HepG2 (cell line): ENCODE measurements around the gene C1orf116. TPM values are rescaled to one million over a fixed set of nuclear protein-coding genes. Genes with fewer than 3 reads are reported as not detected.

Experiments
- ATAC-seq: fragments of 200-7000 bp; cut with Tn5 transposase; 3 replicates; pipeline ENCODE4 v1.9.1; 2020; ENCODE audit warnings: mild to moderate bottlenecking, moderate library complexity
- BruUV-seq: library from RNA; stranded (reverse); fragments of 400-500 nt; replicated peaks from 2 replicates; lab custom pipeline; 2021; lab: Mats Ljungman, UMichigan
- CTCF ChIA-PET: fragments of 300-600 bp; formaldehyde crosslinking; extraction: SDS; loops from one replicate; lab custom pipeline; 2021; ENCODE audit warnings: low total read pairs, inconsistent platforms, low intra/inter-chr PET ratio; lab: Yijun Ruan, JAX
- POLR2A ChIA-PET: fragments of 350-600 bp; sonication (Branson Sonifier 250); formaldehyde crosslinking; loops from one replicate; lab custom pipeline; 2020; ENCODE audit warnings: antibody characterized with exemption, inconsistent platforms; lab: Yijun Ruan, JAX
- DNase-seq: peaks from one replicate; pipeline ENCODE4 v3.0.0-alpha.2; 2015; ENCODE audit warnings: low spot score
- FAIRE-seq: peaks from 3 replicates; lab custom pipeline; 2011; peaks lifted over from hg19 to GRCh38; lab: Jason Lieb, UNC
- H2AFZ ChIP-seq: one replicate; pipeline ENCODE4 v1.6.1; 2011; ENCODE audit warnings: low read length, inconsistent platforms
- H3K27ac ChIP-seq: fragments of 300-600 bp; 3 replicates; pipeline ENCODE4 v1.8.0; 2011; ENCODE audit warnings: mixed run types, mild to moderate bottlenecking, mixed read lengths, low read length, inconsistent platforms; ENCODE audit not compliant: insufficient read depth; ENCODE audit errors: extremely low read length
- H3K27me3 ChIP-seq, 2 experiments: fragments of 200-600 bp in 1 of 2; 2 replicates in 1 of 2; 3 replicates in 1 of 2; pipeline versions ENCODE4 v1.6.0 to v1.8.0; 2011; ENCODE audit warnings: low read length in 2 of 2, mild to moderate bottlenecking in 2 of 2, moderate library complexity in 2 of 2, inconsistent platforms in 1 of 2; ENCODE audit not compliant: insufficient read depth in 2 of 2, control insufficient read depth in 1 of 2
- H3K36me3 ChIP-seq, 2 experiments: fragments of 200-600 bp in 1 of 2; replicated peaks in 1 of 2; 2 replicates in 1 of 2; 3 replicates in 1 of 2; pipeline versions ENCODE4 v1.5.1 to v1.8.0; 2011; ENCODE audit warnings: low read length in 2 of 2, inconsistent platforms in 1 of 2; ENCODE audit not compliant: insufficient read depth in 2 of 2, control insufficient read depth in 1 of 2
- H3K4me1 ChIP-seq: 2 replicates; pipeline ENCODE4 v1.5.1; 2012; ENCODE audit warnings: low read length, inconsistent platforms; ENCODE audit not compliant: insufficient read depth
- H3K4me2 ChIP-seq: 2 replicates; pipeline ENCODE4 v1.6.0; 2011; ENCODE audit warnings: low read depth, low read length, inconsistent platforms
- H3K4me3 ChIP-seq, 3 experiments: fragments of 200-600 bp in 1 of 3; sonication (generic), shearing (Covaris generic) in 1 of 3; replicated peaks in 1 of 3; 2 replicates each; pipeline ENCODE4 v1.5.1; 2011 to 2016; ENCODE audit warnings: low read length in 3 of 3, inconsistent platforms in 2 of 3, low read depth in 2 of 3, mild to moderate bottlenecking in 2 of 3, control low read depth in 1 of 3, mixed read lengths in 1 of 3; ENCODE audit not compliant: insufficient read depth in 1 of 3
- H3K79me2 ChIP-seq: one replicate; pipeline ENCODE4 v1.6.1; 2011; ENCODE audit warnings: low read length, inconsistent platforms; ENCODE audit not compliant: insufficient read depth
- H3K9ac ChIP-seq: 2 replicates; pipeline ENCODE4 v1.6.0; 2011; ENCODE audit warnings: mild to moderate bottlenecking, low read depth, low read length, inconsistent platforms; ENCODE audit not compliant: insufficient read depth
- H3K9me3 ChIP-seq: 2 replicates; pipeline ENCODE4 v1.5.1; 2012; ENCODE audit warnings: mild to moderate bottlenecking, low read length
- H4K20me1 ChIP-seq: 2 replicates; pipeline ENCODE4 v1.6.0; 2011; ENCODE audit warnings: inconsistent platforms, mild to moderate bottlenecking, low read length, moderate library complexity; ENCODE audit not compliant: insufficient read depth
- GZF1 ChIP-seq: sonication (generic); formaldehyde crosslinking; IDR thresholded peaks from 2 replicates; pipeline ENCODE4 v1.5.1; 2020; ENCODE audit warnings: mild to moderate bottlenecking, missing genetic modification reagents
- HIVEP1 ChIP-seq: sonication (generic); formaldehyde crosslinking; IDR thresholded peaks from 2 replicates; pipeline ENCODE4 v1.4.0; 2020; ENCODE audit warnings: mild to moderate bottlenecking, missing genetic modification reagents
- NR2C2 ChIP-seq: sonication (generic); formaldehyde crosslinking; IDR thresholded peaks from 2 replicates; pipeline ENCODE4 v1.4.0; 2020; ENCODE audit warnings: missing genetic modification reagents, mild to moderate bottlenecking, moderate library complexity, borderline replicate concordance
- PPARG ChIP-seq: conservative IDR thresholded peaks from 2 replicates; pipeline ENCODE4 v1.6.1; 2016; ENCODE audit warnings: missing biosample characterization, missing genetic modification reagents
- RXRB ChIP-seq: IDR thresholded peaks from 2 replicates; pipeline ENCODE4 v1.6.1; 2016; ENCODE audit warnings: borderline replicate concordance, missing genetic modification reagents, missing compliant biosample characterization
- TSC22D2 ChIP-seq: sonication (generic); formaldehyde crosslinking; IDR thresholded peaks from 2 replicates; pipeline ENCODE4 v1.5.1; 2020; ENCODE audit warnings: missing genetic modification reagents, mild to moderate bottlenecking, borderline replicate concordance
- ZNF276 ChIP-seq: sonication (generic); formaldehyde crosslinking; IDR thresholded peaks from 2 replicates; pipeline ENCODE4 v1.4.0; 2020; ENCODE audit warnings: mild to moderate bottlenecking, low read depth, missing genetic modification reagents
- ZNF567 ChIP-seq: sonication (generic); formaldehyde crosslinking; IDR thresholded peaks from 2 replicates; pipeline ENCODE4 v1.8.1; 2023; ENCODE audit warnings: mild to moderate bottlenecking, missing genetic modification reagents, borderline replicate concordance
- ZNF761 ChIP-seq: sonication (generic); formaldehyde crosslinking; conservative IDR thresholded peaks from 2 replicates; pipeline ENCODE4 v1.4.0; 2020; ENCODE audit warnings: mild to moderate bottlenecking, missing genetic modification reagents
- ZNF780A ChIP-seq: sonication (generic); formaldehyde crosslinking; IDR thresholded peaks from 2 replicates; pipeline ENCODE4 v1.8.0; 2022; ENCODE audit warnings: mild to moderate bottlenecking, missing genetic modification reagents, moderate library complexity
- WGBS: methylation state at CpG from one replicate; pipeline ENCODE4 v1.1.6; 2017; ENCODE audit warnings: low lambda C conversion rate; 5-methylcytosine and 5-hydroxymethylcytosine counted together
- in situ Hi-C: cut with HindIII; loops from 2 replicates; pipeline ENCODE4 v1.10.0; 2017; ENCODE audit warnings: low pct_unique_long_range_greater_than_20kb; ENCODE audit not compliant: extremely low pct_ligation_motif_present
- intact Hi-C: fragments of 100-400 bp; cut with micrococcal nuclease; formaldehyde crosslinking; loops from one replicate; pipeline ENCODE4 v1.10.0; 2022; ENCODE audit not compliant: unreplicated experiment
- polyA plus RNA-seq, 8 experiments: library from polyadenylated mRNA; depleted of rRNA in 3 of 8; stranded (reverse) in 7 of 8; unstranded in 1 of 8; fragments of >200 nt; fragmentation: Illumina TruSeq in 4 of 8; extraction: Trizol in 4 of 8; gene quantifications; 2 replicates each; pipeline versions ENCODE4 v1.2.1 to v1.2.3, GENCODE V29; 2011 to 2016; ENCODE audit warnings: low read depth in 4 of 8, missing spikeins in 1 of 8, mixed read lengths in 1 of 8; ENCODE audit not compliant: insufficient read depth in 1 of 8
- total RNA-seq, 5 experiments: library from RNA; depleted of rRNA; stranded (reverse); fragments of >200 nt; fragmentation: Illumina TruSeq; extraction: Trizol; gene quantifications; 2 replicates each; pipeline ENCODE4 v1.2.3, GENCODE V29; 2016; ENCODE audit warnings: low read depth in 1 of 5

C1orf116 gene
- total and polyA plus RNA-seq, 2 of the 13 experiments (the other 11 are each of a cell fraction or from before 2014, with no cell fraction given): 0.51 to 0.95 TPM

DNA sequence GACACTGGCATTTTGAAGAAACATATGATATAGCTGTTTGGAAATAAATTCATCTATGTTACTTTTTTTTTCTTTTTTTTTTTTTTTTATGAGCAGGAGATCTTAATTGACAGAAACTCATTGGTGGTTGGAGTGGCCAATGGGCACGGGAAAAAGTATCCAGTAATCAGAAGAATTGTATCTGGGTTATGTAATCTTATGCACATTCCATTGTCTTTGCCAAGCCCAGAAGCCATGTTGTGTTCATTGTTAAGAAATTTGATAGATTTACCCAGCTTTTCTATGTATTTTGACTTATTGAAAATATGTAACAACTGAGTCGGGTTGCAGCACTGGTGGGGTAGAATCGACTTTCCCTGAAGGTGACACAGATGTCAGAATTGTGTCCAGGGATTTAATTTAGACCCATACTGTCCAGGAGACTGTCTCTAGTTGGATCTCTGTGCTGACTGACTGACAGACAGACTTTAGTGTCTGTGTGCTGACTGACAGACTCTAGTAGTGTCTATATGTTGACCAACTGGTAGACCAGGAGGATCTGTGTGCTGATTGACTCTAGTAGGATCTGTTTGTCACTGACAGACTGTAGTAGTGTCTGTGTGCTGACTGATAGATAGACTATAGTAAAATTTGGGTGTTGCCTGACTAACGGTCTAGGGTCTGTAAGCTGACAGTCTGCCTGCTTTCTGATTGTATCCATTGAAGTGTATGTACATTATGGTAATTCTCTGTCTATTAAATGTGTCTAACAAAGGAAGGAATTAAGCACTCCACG, 43.8 kb upstream of the C1orf116 start:
- Histone ChIP-seq H3K4me3 (no peak overlapping the region), H3K79me2 (no peaks in the 10 kb centered on the region), H3K4me1 (0 out of 2 replicates have a peak, but pooled peaks cover 3% of the 10 kb centered on the region), H3K9ac (no peak overlapping the region), H2AFZ (no peak overlapping the region), H3K36me3 (0 out of 5 replicates have a peak, but pooled peaks cover under 1 to 4% of the 10 kb centered on the region in 2 experiments), H3K27me3 (no peaks in the 10 kb centered on the region), H4K20me1 (no peaks in the 10 kb centered on the region), H3K4me2 (no peak overlapping the region), H3K9me3 (no peaks in the 10 kb centered on the region), H3K27ac (no peak overlapping the region)
- in situ Hi-C loops: loop anchor here (10.0 kb wide), 1 partner anchor 142 kb away; no protein-coding TSS in a partner anchor
- POLR2A ChIA-PET: interaction anchor here (0.9 to 1.3 kb wide), 2 partner anchors 16 to 24 kb away, joined by 3 read pairs; partner anchors contain the start of gene PFKFB2
- TF ChIP-seq PPARG: no peak
- no peak for TF ChIP-seq ZNF761 (CRISPR knock-in tag)
- TF ChIP-seq HIVEP1 (CRISPR knock-in tag): no peak
- no peak for ATAC-seq
- DNase-seq: no peak
- no TSS peak for BruUV-seq
- no peak for FAIRE-seq
- intact Hi-C loops: loop anchor here (10.0 kb wide), 1 partner anchor 342 kb away; no protein-coding TSS in a partner anchor
- CTCF ChIA-PET: interaction anchor here (2.5 kb wide), 1 partner anchor 27 kb away, joined by 14 read pairs; the partner anchor contains the start of gene YOD1
- WGBS: 76% methylated on average over 5 of the region's 5 CpGs

DNA sequence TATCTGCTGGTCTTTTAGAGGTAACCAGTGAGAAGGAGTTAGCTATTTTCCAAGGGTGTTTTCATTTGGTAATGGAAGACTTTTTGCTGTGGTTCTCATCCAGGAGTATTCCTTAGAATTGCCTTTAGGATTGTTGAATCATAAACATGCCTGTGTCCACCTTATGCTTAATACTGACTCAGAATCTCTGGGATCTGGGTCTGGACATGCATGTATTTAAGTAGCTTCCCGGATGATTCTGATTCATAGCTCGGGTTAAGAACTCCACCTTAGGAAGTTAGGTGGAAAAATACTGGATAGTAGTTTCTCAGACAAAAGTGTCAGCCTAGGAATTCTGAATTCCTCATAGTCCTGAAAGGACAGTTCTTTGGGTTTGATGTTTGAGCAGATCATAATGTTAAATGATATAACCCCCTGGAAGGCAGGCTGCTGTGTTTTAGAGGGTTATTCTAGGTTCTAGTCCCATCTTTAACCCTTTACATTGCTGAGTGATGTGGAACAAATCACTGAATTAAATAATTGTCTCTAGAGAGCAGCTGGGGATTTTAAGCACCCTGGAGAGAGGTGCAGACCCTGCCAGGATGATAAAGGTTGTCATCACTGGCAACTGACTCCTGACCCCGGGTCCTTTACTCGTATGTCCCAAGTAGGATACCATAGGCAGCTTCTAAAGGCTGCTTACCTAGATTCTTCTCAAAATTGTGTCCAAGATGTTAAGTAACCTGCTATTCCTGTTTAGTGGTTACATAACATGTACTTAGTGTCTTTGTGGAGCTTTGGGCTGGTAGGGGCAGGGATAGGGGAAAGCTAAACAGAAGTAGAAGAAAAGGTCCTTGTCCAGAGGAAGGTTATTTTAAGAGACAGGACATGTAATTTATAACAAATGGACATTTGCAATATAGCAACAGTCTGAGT, 41.6 kb upstream of the C1orf116 start:
- Histone ChIP-seq H3K27ac (no peak overlapping the region), H3K27me3 (no peaks in the 10 kb centered on the region), H3K4me3 (no peak overlapping the region), H3K9me3 (no peaks in the 10 kb centered on the region), H3K4me1 (no peaks in the 10 kb centered on the region), H2AFZ (no peak overlapping the region), H3K79me2 (no peaks in the 10 kb centered on the region), H3K36me3 (peaks cover 3 to 13% of the 10 kb centered on the region in 2 experiments; a peak in 2 of 5 replicates), H3K4me2 (no peak overlapping the region), H4K20me1 (no peaks in the 10 kb centered on the region), H3K9ac (no peak overlapping the region)
- no peak for ATAC-seq
- in situ Hi-C loops (loop anchor here (10.0 kb wide), 1 partner anchor 139 kb away; no protein-coding TSS in a partner anchor), intact Hi-C loops (loop anchor here (10.0 kb wide), 1 partner anchor 339 kb away; no protein-coding TSS in a partner anchor)
- no TSS peak for BruUV-seq
- POLR2A ChIA-PET: no interaction called here
- CTCF ChIA-PET: no interaction called here
- FAIRE-seq: no peak
- no peak for TF ChIP-seq ZNF567 (CRISPR knock-in tag)
- TF ChIP-seq ZNF780A (CRISPR knock-in tag): no peak
- TF ChIP-seq TSC22D2 (CRISPR knock-in tag): no peak
- no peak for TF ChIP-seq GZF1
- no peak for TF ChIP-seq RXRB (CRISPR knock-in tag)
- TF ChIP-seq ZNF276 (CRISPR knock-in tag): no peak
- TF ChIP-seq NR2C2: no peak
- 91% methylated on average over 4 of the region's 4 CpGs for WGBS
- DNase-seq: no peak
